ENCODE data around the gene PSME3IP1. TPM values are rescaled to one million over a fixed set of nuclear protein-coding genes. Genes with fewer than 3 reads are reported as not detected.

Gene PSME3IP1
- total and polyA plus RNA-seq, 2 of the 4 experiments (the other 2 are of a cell fraction) = 50.2 to 75.2 TPM

DNA sequence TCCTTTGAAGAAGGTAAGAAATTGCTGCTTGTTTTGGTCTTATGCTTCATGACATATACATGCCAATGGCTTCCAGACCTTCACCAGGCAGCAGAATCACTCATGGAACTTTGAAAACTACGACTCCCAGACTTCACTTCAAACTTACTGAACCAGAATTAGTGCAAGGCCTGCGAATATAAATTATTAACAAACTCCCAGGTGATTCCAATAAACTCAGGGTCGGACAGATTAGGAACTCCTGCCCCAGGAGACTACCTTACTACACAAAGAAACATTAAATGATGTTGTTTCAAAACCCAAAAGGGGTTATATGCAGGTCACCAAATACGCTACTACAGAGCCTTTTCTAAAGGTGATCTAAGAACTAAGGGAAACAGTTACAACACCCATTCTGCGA, 20.4 kb downstream of the PSME3IP1 start:
- in situ Hi-C loops (cut with MboI; ENCODE audit: low sequenced_read_pairs) (loop anchor here (5.0 kb wide), 1 partner anchor 78 kb away; no protein-coding TSS in a partner anchor), dilution Hi-C loops (cut with HindIII; ENCODE audit: low sequenced_read_pairs, unreplicated experiment) (no loop called here), intact Hi-C loops (cut with micrococcal nuclease) (loop anchor here (5.0 kb wide), 2 partner anchors 298 to 373 kb away; partner anchors contain the start of gene SLC12A3)
- Histone ChIP-seq H2AFZ (replicated peaks; ENCODE audit: low read length, poor library complexity) (no peak overlapping the region), H3K9me3 (ENCODE audit: control insufficient read depth, insufficient read depth, low read length) (no peaks in the 10 kb centered on the region), H3K9ac (ENCODE audit: low read depth, low read length) (no peak overlapping the region), H2BK120ac (ENCODE audit: low read depth, low read length) (no peak overlapping the region), H2BK15ac (ENCODE audit: low read depth, low read length) (no peak overlapping the region), H3K4me1 (ENCODE audit: control insufficient read depth, insufficient read depth, low read length) (no peaks in the 10 kb centered on the region), H3K18ac (ENCODE audit: low read depth, low read length) (no peak overlapping the region), H3K4me3 (ENCODE audit: insufficient read depth, low read depth, low read length) (no peak overlapping the region), H3K27ac (ENCODE audit: insufficient read depth, low read length) (no peak overlapping the region), H3K4ac (ENCODE audit: low read depth, low read length) (no peak overlapping the region), H3K14ac (replicated peaks; ENCODE audit: low read depth, low read length) (no peak overlapping the region), H4K91ac (ENCODE audit: insufficient read depth, low read depth, low read length) (no peak overlapping the region), H3K56ac (ENCODE audit: extremely low read depth, insufficient read depth, low read length) (no peak overlapping the region), H2AK9ac (replicated peaks; ENCODE audit: low read depth, low read length, poor library complexity) (no peak overlapping the region), H3K79me1 (ENCODE audit: low read depth in 1 of 2, low read length in 2 of 2) (peaks cover 4 to 5% of the 10 kb centered on the region in 2 experiments; a peak in 1 of 4 replicates), H4K20me1 (ENCODE audit: insufficient read depth, low read length) (peaks cover 3% of the 10 kb centered on the region; the same call in 1 of the 2 replicates), H3K9me1 (ENCODE audit: insufficient read depth, low read length) (no peaks in the 10 kb centered on the region), H4K5ac (ENCODE audit: low read depth, low read length) (no peak overlapping the region), H2BK5ac (ENCODE audit: low read depth, low read length, poor library complexity, severe bottlenecking) (no peak overlapping the region), H3K36me3 (ENCODE audit: control insufficient read depth, insufficient read depth, low read length) (peaks cover 34% of the 10 kb centered on the region), H4K8ac (ENCODE audit: low read depth in 2 of 2, low read length in 2 of 2) (no peak overlapping the region), H3K27me3 (ENCODE audit: control insufficient read depth, insufficient read depth, low read length) (no peaks in the 10 kb centered on the region), H3K23ac (ENCODE audit: low read depth, low read length) (no peak overlapping the region), H2BK20ac (ENCODE audit: low read depth, low read length) (no peak overlapping the region), H3K4me2 (ENCODE audit: low read depth, low read length) (no peak overlapping the region), H2AK5ac (ENCODE audit: low read depth, low read length) (no peak overlapping the region)
- BruUV-seq (replicated peaks) = no TSS peak
- POLR2A ChIA-PET (ENCODE audit: unreplicated experiment) = no interaction called here
- no CpG with 5 or more reads among the region's 5 CpGs for WGBS, 2 experiments (ENCODE audit: extremely low coverage in 2 of 2, insufficient read length in 1 of 2)
- CTCF ChIA-PET = interaction anchor here (0.7 kb wide), 1 partner anchor 468 kb away, joined by 4 read pairs; no protein-coding TSS in a partner anchor
- TF ChIP-seq CHD1 (IDR thresholded peaks at IDR 0.05; ENCODE audit: low read depth, low read length) (no peak), MAFK (IDR thresholded peaks at IDR 0.05; ENCODE audit: low read depth, low read length) (no peak), FOS (IDR thresholded peaks at IDR 0.05; ENCODE audit: low read depth, low read length) (no peak), RFX5 (IDR thresholded peaks at IDR 0.05; ENCODE audit: low read depth, low read length) (no peak), MAZ (IDR thresholded peaks at IDR 0.05; ENCODE audit: borderline replicate concordance, low read depth, low read length) (no peak), SMC3 (IDR thresholded peaks at IDR 0.05; ENCODE audit: low read depth, low read length) (no peak), NFE2L2 (IDR thresholded peaks at IDR 0.05; ENCODE audit: low read depth, low read length) (no peak), MXI1 (IDR thresholded peaks at IDR 0.05; ENCODE audit: borderline replicate concordance, low read depth, low read length) (no peak), BHLHE40 (IDR thresholded peaks at IDR 0.05; ENCODE audit: low read depth, low read length) (no peak), RAD21 (IDR thresholded peaks at IDR 0.05; ENCODE audit: low read length) (no peak), POLR2A (IDR thresholded peaks at IDR 0.05; ENCODE audit: low read depth, low read length) (no peak), CEBPB (IDR thresholded peaks at IDR 0.05; ENCODE audit: low read depth, low read length) (no peak)
- TF ChIP-seq, protein P1, sequence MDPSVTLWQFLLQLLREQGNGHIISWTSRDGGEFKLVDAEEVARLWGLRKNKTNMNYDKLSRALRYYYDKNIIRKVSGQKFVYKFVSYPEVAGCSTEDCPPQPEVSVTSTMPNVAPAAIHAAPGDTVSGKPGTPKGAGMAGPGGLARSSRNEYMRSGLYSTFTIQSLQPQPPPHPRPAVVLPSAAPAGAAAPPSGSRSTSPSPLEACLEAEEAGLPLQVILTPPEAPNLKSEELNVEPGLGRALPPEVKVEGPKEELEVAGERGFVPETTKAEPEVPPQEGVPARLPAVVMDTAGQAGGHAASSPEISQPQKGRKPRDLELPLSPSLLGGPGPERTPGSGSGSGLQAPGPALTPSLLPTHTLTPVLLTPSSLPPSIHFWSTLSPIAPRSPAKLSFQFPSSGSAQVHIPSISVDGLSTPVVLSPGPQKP (IDR thresholded peaks at IDR 0.05; ENCODE audit: borderline replicate concordance, low read depth, low read length) = no peak
- TF ChIP-seq, protein P2, sequence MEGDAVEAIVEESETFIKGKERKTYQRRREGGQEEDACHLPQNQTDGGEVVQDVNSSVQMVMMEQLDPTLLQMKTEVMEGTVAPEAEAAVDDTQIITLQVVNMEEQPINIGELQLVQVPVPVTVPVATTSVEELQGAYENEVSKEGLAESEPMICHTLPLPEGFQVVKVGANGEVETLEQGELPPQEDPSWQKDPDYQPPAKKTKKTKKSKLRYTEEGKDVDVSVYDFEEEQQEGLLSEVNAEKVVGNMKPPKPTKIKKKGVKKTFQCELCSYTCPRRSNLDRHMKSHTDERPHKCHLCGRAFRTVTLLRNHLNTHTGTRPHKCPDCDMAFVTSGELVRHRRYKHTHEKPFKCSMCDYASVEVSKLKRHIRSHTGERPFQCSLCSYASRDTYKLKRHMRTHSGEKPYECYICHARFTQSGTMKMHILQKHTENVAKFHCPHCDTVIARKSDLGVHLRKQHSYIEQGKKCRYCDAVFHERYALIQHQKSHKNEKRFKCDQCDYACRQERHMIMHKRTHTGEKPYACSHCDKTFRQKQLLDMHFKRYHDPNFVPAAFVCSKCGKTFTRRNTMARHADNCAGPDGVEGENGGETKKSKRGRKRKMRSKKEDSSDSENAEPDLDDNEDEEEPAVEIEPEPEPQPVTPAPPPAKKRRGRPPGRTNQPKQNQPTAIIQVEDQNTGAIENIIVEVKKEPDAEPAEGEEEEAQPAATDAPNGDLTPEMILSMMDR (conservative IDR thresholded peaks at IDR 0.05; ENCODE audit: low read depth, low read length) = no peak
- no peak for DNase-seq
- no peak for ATAC-seq (ENCODE audit: low read depth)
